ENCODE results near the gene ERGIC1. TPM values are rescaled to one million over a fixed set of nuclear protein-coding genes. Genes with fewer than 3 reads are reported as not detected.

The ERGIC1 gene
- polyA plus RNA-seq, 1 donor: 112 TPM

- no peak for DNase-seq
- Histone ChIP-seq H3K9me3 (ENCODE audit: control insufficient read depth, low read depth, low read length) (no peaks in the 10 kb centered on the region), H3K36me3 (ENCODE audit: control insufficient read depth, insufficient read depth, low read length) (peaks cover 66% of the 10 kb centered on the region), H3K4me1 (ENCODE audit: control insufficient read depth, insufficient read depth, low read length) (no peaks in the 10 kb centered on the region), H3K27ac (ENCODE audit: low read length) (no peak overlapping the region), H3K4me3 (ENCODE audit: low read length) (no peak overlapping the region), H3K27me3 (ENCODE audit: control insufficient read depth, insufficient read depth, low read length) (no peaks in the 10 kb centered on the region)
- WGBS (ENCODE audit: insufficient coverage, low lambda C conversion rate): no CpG with 5 or more reads among the region's 7 CpGs
Measured at GRCh38 chr5:172946146-172946545, 112.1 kb downstream of the ERGIC1 start.

DNA sequence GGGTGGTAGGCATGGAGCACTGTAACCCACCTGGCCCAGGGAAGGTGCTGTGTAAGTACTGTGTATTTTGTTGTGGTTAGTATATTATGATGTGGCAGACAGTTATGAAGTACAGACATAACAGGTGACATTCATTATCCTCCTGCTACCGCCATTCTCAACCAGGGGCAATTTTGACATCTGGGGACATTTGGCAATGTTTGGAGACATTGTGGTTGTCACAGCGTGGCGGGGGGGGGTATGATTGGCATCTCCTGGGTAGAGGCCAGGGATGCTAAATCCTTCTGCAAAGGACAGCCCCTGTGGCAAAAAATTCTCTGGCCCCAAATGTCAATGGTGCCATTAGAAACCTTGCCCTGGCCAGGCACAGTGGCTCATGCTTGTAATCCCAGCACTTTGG, 115.4 kb downstream of the ERGIC1 start:
- no peak for DNase-seq
- no peaks in the 10 kb centered on the region for H3K4me1 ChIP-seq (ENCODE audit: control insufficient read depth, insufficient read depth, low read length)
- H3K9me3 ChIP-seq (ENCODE audit: control insufficient read depth, low read depth, low read length): no peaks in the 10 kb centered on the region
- no peaks in the 10 kb centered on the region for H3K27me3 ChIP-seq (ENCODE audit: control insufficient read depth, insufficient read depth, low read length)
- WGBS (ENCODE audit: insufficient coverage, low lambda C conversion rate): no CpG with 5 or more reads among the region's 3 CpGs
- no peak overlapping the region for H3K4me3 ChIP-seq (ENCODE audit: low read length)
- no peak overlapping the region for H3K27ac ChIP-seq (ENCODE audit: low read length)
- H3K36me3 ChIP-seq (ENCODE audit: control insufficient read depth, insufficient read depth, low read length): peaks cover 48% of the 10 kb centered on the region

GRCh38 chr5:172950176-172950965, 116.3 kb downstream of the ERGIC1 start:
- no peak overlapping the region for H3K27ac ChIP-seq (ENCODE audit: low read length)
- H3K36me3 ChIP-seq (ENCODE audit: control insufficient read depth, insufficient read depth, low read length): peaks cover 45% of the 10 kb centered on the region

GRCh38 chr5:172951371-172952033, 117.5 kb downstream of the ERGIC1 start:
- H3K9me3 ChIP-seq (ENCODE audit: control insufficient read depth, low read depth, low read length): no peaks in the 10 kb centered on the region
- no peak for DNase-seq
- no peak overlapping the region for H3K27ac ChIP-seq (ENCODE audit: low read length)
- no peaks in the 10 kb centered on the region for H3K27me3 ChIP-seq (ENCODE audit: control insufficient read depth, insufficient read depth, low read length)
- H3K36me3 ChIP-seq (ENCODE audit: control insufficient read depth, insufficient read depth, low read length): peaks cover 36% of the 10 kb centered on the region
- H3K4me1 ChIP-seq (ENCODE audit: control insufficient read depth, insufficient read depth, low read length): no peaks in the 10 kb centered on the region
- no CpG with 5 or more reads among the region's 11 CpGs for WGBS (ENCODE audit: insufficient coverage, low lambda C conversion rate)
- no peak overlapping the region for H3K4me3 ChIP-seq (ENCODE audit: low read length)

More at GRCh38 chr5:172950176-172950965, 116.3 kb downstream of the ERGIC1 start:
- no peaks in the 10 kb centered on the region for H3K4me1 ChIP-seq (ENCODE audit: control insufficient read depth, insufficient read depth, low read length)
- WGBS (ENCODE audit: insufficient coverage, low lambda C conversion rate): no CpG with 5 or more reads among the region's 12 CpGs
- H3K4me3 ChIP-seq (ENCODE audit: low read length): no peak overlapping the region
- no peak for DNase-seq
- H3K9me3 ChIP-seq (ENCODE audit: control insufficient read depth, low read depth, low read length): no peaks in the 10 kb centered on the region
- H3K27me3 ChIP-seq (ENCODE audit: control insufficient read depth, insufficient read depth, low read length): no peaks in the 10 kb centered on the region

- no CpG with 5 or more reads among the region's 4 CpGs for WGBS (ENCODE audit: insufficient coverage, low lambda C conversion rate)
- Histone ChIP-seq H3K4me3 (ENCODE audit: low read length) (no peak overlapping the region), H3K27me3 (ENCODE audit: control insufficient read depth, insufficient read depth, low read length) (no peaks in the 10 kb centered on the region), H3K27ac (ENCODE audit: low read length) (no peak overlapping the region), H3K9me3 (ENCODE audit: control insufficient read depth, low read depth, low read length) (no peaks in the 10 kb centered on the region), H3K4me1 (ENCODE audit: control insufficient read depth, insufficient read depth, low read length) (no peaks in the 10 kb centered on the region), H3K36me3 (ENCODE audit: control insufficient read depth, insufficient read depth, low read length) (peaks cover 30% of the 10 kb centered on the region)
- DNase-seq: no peak
Measured at GRCh38 chr5:172952034-172952511, 118.0 kb downstream of the ERGIC1 start.

- no peaks in the 10 kb centered on the region for H3K27me3 ChIP-seq (ENCODE audit: control insufficient read depth, insufficient read depth, low read length)
- H3K27ac ChIP-seq (ENCODE audit: low read length): no peak overlapping the region
- no peaks in the 10 kb centered on the region for H3K4me1 ChIP-seq (ENCODE audit: control insufficient read depth, insufficient read depth, low read length)
- 62% methylated on average over 3 of the region's 15 CpGs for WGBS (ENCODE audit: insufficient coverage, low lambda C conversion rate)
- H3K36me3 ChIP-seq (ENCODE audit: control insufficient read depth, insufficient read depth, low read length): peaks cover 17% of the 10 kb centered on the region
- no peak overlapping the region for H3K4me3 ChIP-seq (ENCODE audit: low read length)
- no peaks in the 10 kb centered on the region for H3K9me3 ChIP-seq (ENCODE audit: control insufficient read depth, low read depth, low read length)
- no peak for DNase-seq
Measured at GRCh38 chr5:172953776-172954675, 120.0 kb downstream of the ERGIC1 start.

DNA sequence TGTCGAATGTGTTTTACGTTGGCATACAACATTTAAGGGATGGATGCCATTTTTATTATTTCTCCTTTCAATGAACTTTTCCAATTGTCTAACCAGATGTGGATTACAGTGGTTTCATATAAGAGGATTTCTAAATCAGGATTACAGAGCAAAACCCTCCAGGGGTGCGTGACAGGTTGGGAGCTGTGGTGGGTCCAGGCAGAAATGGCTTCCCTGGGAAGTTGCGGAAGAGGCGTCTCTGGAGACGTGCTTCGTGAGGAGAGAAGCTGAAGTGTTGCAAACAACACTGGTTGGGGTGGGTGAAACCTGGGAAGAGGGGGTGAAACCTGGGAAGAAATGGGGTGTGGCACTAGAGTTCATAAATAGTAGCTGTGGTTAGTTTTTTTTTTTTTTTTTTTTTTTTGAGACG, 120.7 kb downstream of the ERGIC1 start:
- no peak for DNase-seq
- 100% methylated on average over 1 of the region's 8 CpGs for WGBS (ENCODE audit: insufficient coverage, low lambda C conversion rate)
- Histone ChIP-seq H3K4me1 (ENCODE audit: control insufficient read depth, insufficient read depth, low read length) (no peaks in the 10 kb centered on the region), H3K27me3 (ENCODE audit: control insufficient read depth, insufficient read depth, low read length) (no peaks in the 10 kb centered on the region), H3K4me3 (ENCODE audit: low read length) (no peak overlapping the region), H3K27ac (ENCODE audit: low read length) (no peak overlapping the region), H3K36me3 (ENCODE audit: control insufficient read depth, insufficient read depth, low read length) (peaks cover 17% of the 10 kb centered on the region), H3K9me3 (ENCODE audit: control insufficient read depth, low read depth, low read length) (no peaks in the 10 kb centered on the region)

DNA sequence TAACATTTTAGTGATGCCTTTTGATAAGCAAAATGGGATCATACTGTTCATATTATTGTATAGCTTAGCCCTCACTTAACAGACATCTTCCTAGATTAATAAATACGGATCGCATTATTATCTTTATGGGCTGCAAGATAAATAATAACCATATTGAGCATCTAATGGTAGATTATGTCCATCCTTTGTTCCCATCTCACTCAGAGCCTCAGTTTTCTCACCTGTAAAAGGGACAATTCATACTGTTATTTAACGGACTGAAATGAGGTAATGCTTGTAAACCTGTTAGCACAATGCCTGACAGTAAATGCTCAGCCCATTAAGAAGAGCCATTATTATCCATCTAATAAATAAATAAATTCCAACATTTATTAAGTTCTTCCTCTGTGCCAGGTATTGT, 122.2 kb downstream of the ERGIC1 start:
- no peaks in the 10 kb centered on the region for H3K9me3 ChIP-seq (ENCODE audit: control insufficient read depth, low read depth, low read length)
- H3K36me3 ChIP-seq (ENCODE audit: control insufficient read depth, insufficient read depth, low read length): peaks cover 8% of the 10 kb centered on the region
- peaks cover 10% of the 10 kb centered on the region for H3K4me1 ChIP-seq (ENCODE audit: control insufficient read depth, insufficient read depth, low read length)
- 100% methylated on average over 1 of the region's 3 CpGs for WGBS (ENCODE audit: insufficient coverage, low lambda C conversion rate)
- H3K4me3 ChIP-seq (ENCODE audit: low read length): no peak overlapping the region
- H3K27me3 ChIP-seq (ENCODE audit: control insufficient read depth, insufficient read depth, low read length): no peaks in the 10 kb centered on the region
- DNase-seq: no peak
- no peak overlapping the region for H3K27ac ChIP-seq (ENCODE audit: low read length)

DNA sequence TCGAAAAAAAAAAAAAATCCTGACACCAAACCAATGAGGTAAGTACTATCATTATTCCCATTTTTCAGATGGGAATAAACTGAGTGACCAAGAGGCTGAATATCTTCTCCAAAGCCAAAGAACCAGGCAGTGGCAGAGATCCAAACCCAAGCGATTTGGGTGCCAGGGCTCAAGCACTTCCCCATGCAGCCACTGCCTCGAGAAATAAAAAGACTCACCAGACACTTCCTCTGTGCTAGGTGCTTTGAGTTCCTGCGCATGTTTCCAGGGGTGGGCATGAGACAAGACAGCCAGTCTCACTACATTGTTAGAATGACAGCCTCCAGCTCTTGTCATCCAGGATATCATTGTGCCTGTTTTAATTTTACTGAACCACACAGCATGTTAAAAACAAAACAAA, 122.9 kb downstream of the ERGIC1 start:
- WGBS (ENCODE audit: insufficient coverage, low lambda C conversion rate): no CpG with 5 or more reads among the region's 4 CpGs
- no peak for DNase-seq
- H3K27ac ChIP-seq (ENCODE audit: low read length): no peak overlapping the region

GRCh38 chr5:172957458-172957857, 123.4 kb downstream of the ERGIC1 start:
- H3K4me3 ChIP-seq (ENCODE audit: low read length): no peak overlapping the region
- DNase-seq: no peak
- H3K4me1 ChIP-seq (ENCODE audit: control insufficient read depth, insufficient read depth, low read length): peaks cover 10% of the 10 kb centered on the region
- no CpG with 5 or more reads among the region's 5 CpGs for WGBS (ENCODE audit: insufficient coverage, low lambda C conversion rate)
- H3K36me3 ChIP-seq (ENCODE audit: control insufficient read depth, insufficient read depth, low read length): peaks cover 8% of the 10 kb centered on the region
- H3K27me3 ChIP-seq (ENCODE audit: control insufficient read depth, insufficient read depth, low read length): no peaks in the 10 kb centered on the region
- H3K27ac ChIP-seq (ENCODE audit: low read length): no peak overlapping the region
- no peaks in the 10 kb centered on the region for H3K9me3 ChIP-seq (ENCODE audit: control insufficient read depth, low read depth, low read length)

More for the DNA sequence above, 122.9 kb downstream of the ERGIC1 start:
- Histone ChIP-seq H3K36me3 (ENCODE audit: control insufficient read depth, insufficient read depth, low read length) (peaks cover 8% of the 10 kb centered on the region), H3K4me3 (ENCODE audit: low read length) (no peak overlapping the region), H3K27me3 (ENCODE audit: control insufficient read depth, insufficient read depth, low read length) (no peaks in the 10 kb centered on the region), H3K4me1 (ENCODE audit: control insufficient read depth, insufficient read depth, low read length) (peaks cover 10% of the 10 kb centered on the region), H3K9me3 (ENCODE audit: control insufficient read depth, low read depth, low read length) (no peaks in the 10 kb centered on the region)

Measured in large intestine (tissue), 3 donors.